ENCODE data around the gene TJP3. TPM values are rescaled to one million over a fixed set of nuclear protein-coding genes. Genes with fewer than 3 reads are reported as not detected.

TJP3 gene
- total and polyA plus RNA-seq, 2 experiments from 2014 or later: 18.2 to 23.9 TPM

- Mint-ChIP-seq H3K4me1 (peaks cover 8% of the 10 kb centered on the region), H3K36me3 (ENCODE audit: low read depth) (peaks cover 33% of the 10 kb centered on the region), H3K9me3 (peaks cover 29% of the 10 kb centered on the region), H3K27ac (no peak overlapping the region), H3K4me3 (no peak overlapping the region; the same call in 2 of the 3 replicates), H3K27me3 (ENCODE audit: insufficient read depth, low read depth, poor library complexity) (peaks cover 20% of the 10 kb centered on the region)
- no peak for DNase-seq (ENCODE audit: low spot score)
- Histone ChIP-seq H3K79me2 (replicated peaks; ENCODE audit: insufficient read depth) (no peaks in the 10 kb centered on the region), H3K4me2 (no peak overlapping the region), H3K4me1 (ENCODE audit: insufficient read depth) (no peaks in the 10 kb centered on the region; the same call in 1 of the 2 replicates), H3F3A (replicated peaks; ENCODE audit: low read depth) (no peaks in the 10 kb centered on the region), H3K36me3 (ENCODE audit: insufficient read depth) (peaks cover 4% of the 10 kb centered on the region; the same call in 1 of the 2 replicates), H3K9me2 (ENCODE audit: insufficient read depth) (no peaks in the 10 kb centered on the region), H3K27ac (ENCODE audit: low read depth) (no peak overlapping the region), H3K27me3 (ENCODE audit: insufficient read depth) (peaks cover 10% of the 10 kb centered on the region), H3K4me3 (no peak overlapping the region), H4K20me1 (replicated peaks; ENCODE audit: insufficient read depth) (no peaks in the 10 kb centered on the region), H2AFZ (no peak overlapping the region)
- TF ChIP-seq ZNF114 (CRISPR knock-in tag; IDR thresholded peaks at IDR 0.05) (no peak), ETS1 (IDR thresholded peaks at IDR 0.05) (no peak), NANOG (IDR thresholded peaks at IDR 0.05; ENCODE audit: borderline replicate concordance) (no peak), CREB1 (CRISPR knock-in tag; IDR thresholded peaks at IDR 0.05; ENCODE audit: low read depth) (no peak), CTCF (conservative IDR thresholded peaks at IDR 0.05; ENCODE audit: low read depth in 2 of 2) (no peak), EZH2 (IDR thresholded peaks at IDR 0.05; ENCODE audit: low read depth, unreplicated experiment) (no peak), ZNF462 (CRISPR knock-in tag; IDR thresholded peaks at IDR 0.05) (no peak)
- no peak for ATAC-seq
These were observed 74.1 kb downstream of the TJP3 start for GRCh38 chr19:3782330-3782729.

All from GM23338 (cell line).